OCI-LY1 (cell line): Measurements from ENCODE around the gene CDH13.

Source experiments
- CTCF ChIP-seq: fragments of 200-600 bp; sonication (generic), shearing (Covaris generic); IDR thresholded peaks from 2 replicates; pipeline ENCODE4 v1.5.1; 2017; ENCODE audit warnings: mild to moderate bottlenecking, antibody characterized with exemption, low read length, moderate library complexity, mixed read lengths
- EZH2 ChIP-seq: fragments of 200-600 bp; sonication (generic), shearing (Covaris generic); IDR thresholded peaks from 2 replicates; pipeline ENCODE4 v1.8.0; 2017; ENCODE audit warnings: borderline replicate concordance, mixed run types, mild to moderate bottlenecking, antibody characterized with exemption, low read length, moderate library complexity, mixed read lengths

GRCh38 chr16:82703871-82704768 is 77.4 kb downstream of the CDH13 start:
- no peak for TF ChIP-seq EZH2
- no peak for TF ChIP-seq CTCF
